WTC11 (cell line): ENCODE results near the gene INSYN1.

ENCODE experiments used
- CTCF ChIP-seq: fragments of 200-600 bp; IDR thresholded peaks from 2 replicates; pipeline ENCODE4 v1.8.0; 2022; ENCODE audit warnings: antibody characterized with exemption
- E2F5 ChIP-seq: sonication (generic); formaldehyde crosslinking; IDR thresholded peaks from 2 replicates; pipeline ENCODE4 v1.8.1; 2022; ENCODE audit warnings: mild to moderate bottlenecking, moderate library complexity, missing genetic modification reagents
- ESRRA ChIP-seq: sonication (generic); formaldehyde crosslinking; IDR thresholded peaks from 2 replicates; pipeline ENCODE4 v1.8.1; 2022; ENCODE audit warnings: mild to moderate bottlenecking, missing genetic modification reagents, borderline replicate concordance
- GABPB1 ChIP-seq: sonication (generic); formaldehyde crosslinking; IDR thresholded peaks from 2 replicates; pipeline ENCODE4 v1.8.1; 2023; ENCODE audit warnings: mild to moderate bottlenecking, missing genetic modification reagents
- OVOL2 ChIP-seq: fragments of 250-450 bp; sonication (Bioruptor Pico); IDR thresholded peaks from 2 replicates; pipeline ENCODE4 v1.9.0; 2021; ENCODE audit warnings: mild to moderate bottlenecking, borderline replicate concordance
- TEAD4 ChIP-seq: sonication (generic); formaldehyde crosslinking; IDR thresholded peaks from 2 replicates; pipeline ENCODE4 v1.8.0; 2022; ENCODE audit warnings: mild to moderate bottlenecking, missing genetic modification reagents
- USF1 ChIP-seq: sonication (generic); formaldehyde crosslinking; IDR thresholded peaks from 2 replicates; pipeline ENCODE4 v1.8.0; 2022; ENCODE audit warnings: mild to moderate bottlenecking, missing genetic modification reagents
- ZNF281 ChIP-seq: sonication (generic); formaldehyde crosslinking; IDR thresholded peaks from 2 replicates; pipeline ENCODE4 v1.8.0; 2023; ENCODE audit warnings: mild to moderate bottlenecking, missing genetic modification reagents
- TF ChIP-seq, protein P1 (sequence below): sonication (generic); formaldehyde crosslinking; IDR thresholded peaks from 2 replicates; pipeline ENCODE4 v1.8.0; 2022; ENCODE audit warnings: mild to moderate bottlenecking, missing genetic modification reagents
- TF ChIP-seq, protein P2 (sequence below): sonication (generic); formaldehyde crosslinking; IDR thresholded peaks from 2 replicates; pipeline ENCODE4 v1.8.0; 2022; ENCODE audit warnings: mild to moderate bottlenecking, missing genetic modification reagents

- no peak for TF ChIP-seq GABPB1 (CRISPR knock-in tag)
- no peak for TF ChIP-seq CTCF
- no peak for TF ChIP-seq TEAD4 (CRISPR knock-in tag)
- no peak for TF ChIP-seq ZNF281
- no peak for TF ChIP-seq ESRRA (CRISPR knock-in tag)
- TF ChIP-seq E2F5, result no peak
- TF ChIP-seq, protein P1, sequence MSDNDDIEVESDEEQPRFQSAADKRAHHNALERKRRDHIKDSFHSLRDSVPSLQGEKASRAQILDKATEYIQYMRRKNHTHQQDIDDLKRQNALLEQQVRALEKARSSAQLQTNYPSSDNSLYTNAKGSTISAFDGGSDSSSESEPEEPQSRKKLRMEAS (CRISPR knock-in tag), result no peak
- no peak for TF ChIP-seq OVOL2 (CRISPR knock-in tag)
- TF ChIP-seq USF1 (CRISPR knock-in tag), result no peak
- TF ChIP-seq, protein P2, sequence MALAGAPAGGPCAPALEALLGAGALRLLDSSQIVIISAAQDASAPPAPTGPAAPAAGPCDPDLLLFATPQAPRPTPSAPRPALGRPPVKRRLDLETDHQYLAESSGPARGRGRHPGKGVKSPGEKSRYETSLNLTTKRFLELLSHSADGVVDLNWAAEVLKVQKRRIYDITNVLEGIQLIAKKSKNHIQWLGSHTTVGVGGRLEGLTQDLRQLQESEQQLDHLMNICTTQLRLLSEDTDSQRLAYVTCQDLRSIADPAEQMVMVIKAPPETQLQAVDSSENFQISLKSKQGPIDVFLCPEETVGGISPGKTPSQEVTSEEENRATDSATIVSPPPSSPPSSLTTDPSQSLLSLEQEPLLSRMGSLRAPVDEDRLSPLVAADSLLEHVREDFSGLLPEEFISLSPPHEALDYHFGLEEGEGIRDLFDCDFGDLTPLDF (CRISPR knock-in tag), result no peak
These were observed 56.5 kb downstream of the INSYN1 start for GRCh38 chr15:73696641-73697001.
